ENCODE measurements around the gene FBL. TPM values are rescaled to one million over a fixed set of nuclear protein-coding genes. Genes with fewer than 3 reads are reported as not detected.
"Not testable (repeated sequence)": the region's sequence is repeated elsewhere in the genome, so short reads cannot be mapped to it uniquely, and the experiment has no call there.

The FBL gene
- total RNA-seq (253 and 254 TPM in 2 replicates), polyA plus RNA-seq (320 and 376 TPM in 2 replicates), polyA minus RNA-seq (340 and 427 TPM in 2 replicates)
- 218 TPM for total RNA-seq (2013)

DNA sequence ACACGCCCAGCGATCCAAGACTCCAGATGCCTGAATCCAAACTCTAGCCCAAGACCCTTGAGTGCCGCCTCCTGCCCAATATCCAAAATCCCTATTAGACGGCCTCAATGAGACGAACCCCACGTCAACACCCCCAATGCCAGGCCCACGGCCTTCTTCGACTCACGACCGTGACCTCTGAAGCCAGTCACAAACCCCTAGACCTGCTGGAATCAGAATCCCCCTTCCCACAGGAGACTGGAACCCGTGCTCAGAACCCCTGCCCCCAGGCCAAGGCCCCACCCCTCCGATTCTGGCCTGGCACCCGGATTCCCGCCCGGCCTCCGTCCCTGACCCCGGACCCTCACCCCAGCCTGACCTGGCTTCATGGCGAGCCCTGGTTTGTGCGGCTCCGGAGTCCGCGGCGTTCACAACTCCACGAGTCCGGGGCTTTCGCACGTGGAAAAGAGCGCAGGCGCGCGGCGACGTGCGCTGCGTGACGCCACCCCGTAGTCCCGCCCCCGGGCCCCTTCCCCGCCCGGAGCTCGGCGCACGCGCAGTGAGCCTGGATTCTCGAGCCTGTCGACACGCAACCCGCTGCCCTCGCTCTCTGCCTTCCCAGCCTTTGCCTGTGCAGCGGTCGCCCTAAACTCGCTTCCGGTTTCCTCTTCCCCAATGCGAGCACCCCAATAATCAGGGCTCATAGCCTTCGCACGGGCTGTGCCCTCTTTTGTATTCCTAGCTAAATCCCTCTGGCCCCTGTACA lies at the start of gene FBL:
TSS of gene FBL (minus strand) at position 447 of the 745 bp plus-strand sequence. CDS start at position 368, 79 bp downstream.
- H3K27me3 Mint-ChIP-seq = no peaks in the 10 kb centered on the region
- H3K79me2 ChIP-seq (ENCODE audit: control insufficient read depth, insufficient read depth, low read length) = peaks cover 50% of the 10 kb centered on the region
- H3K27ac ChIP-seq (ENCODE audit: low read length in 2 of 2) = peak within 1 kb of the TSS; percentile 73 to 88
- H3K4me2 ChIP-seq (replicated peaks; ENCODE audit: low read depth, low read length, poor library complexity, severe bottlenecking) = peak within 1 kb of the TSS; percentile 87
- H2AFZ ChIP-seq (ENCODE audit: insufficient read depth, low read depth, low read length, poor library complexity, severe bottlenecking) = peak within 1 kb of the TSS; percentile 89
- no peak for TF ChIP-seq CTCF (IDR thresholded peaks at IDR 0.05)
- TF ChIP-seq EZH2 (IDR thresholded peaks at IDR 0.05; ENCODE audit: borderline replicate concordance, insufficient read depth, low read depth, low read length, poor library complexity, severe bottlenecking) = no peak
- under 1% methylated on average over 57 of the region's 57 CpGs for WGBS (ENCODE audit: insufficient coverage)
- H3K36me3 ChIP-seq (replicated peaks in 1 of 2; ENCODE audit: control extremely low read depth in 1 of 2, control insufficient read depth in 1 of 2, extremely low read depth in 1 of 2, insufficient read depth in 2 of 2, low read length in 1 of 2) = no peaks in the 10 kb centered on the region
- no peaks in the 10 kb centered on the region for H3K9me3 ChIP-seq (ENCODE audit: control extremely low read depth in 1 of 3, control insufficient read depth in 2 of 3, insufficient read depth in 1 of 3, low read length in 2 of 3)
- POLR2A ChIA-PET = interaction anchor here (1.6 kb wide), 1 partner anchor 12 kb away, joined by 21 read pairs; the partner anchor contains the start of gene DYRK1B
- H3K4me3 Mint-ChIP-seq = peak within 1 kb of the TSS; percentile 95
- peak within 1 kb of the TSS; percentile 76 to 91 (median 89) for H3K4me3 ChIP-seq (ENCODE audit: control extremely low read depth in 1 of 5, extremely low read depth in 1 of 5, insufficient read depth in 1 of 5, low read depth in 2 of 5, low read length in 4 of 5)
- peak; percentile 95 for ATAC-seq (ENCODE audit: low read depth)
- H4K20me1 ChIP-seq (ENCODE audit: control insufficient read depth, insufficient read depth, low read length, poor library complexity, severe bottlenecking) = peaks cover 29% of the 10 kb centered on the region
- H3K4me1 Mint-ChIP-seq = peaks cover 50% of the 10 kb centered on the region
- peak; percentile 96 for DNase-seq
- H3K9ac ChIP-seq (ENCODE audit: low read length) = peak within 1 kb of the TSS; percentile 84
- intact Hi-C loops (cut with micrococcal nuclease) = loop anchor here (1.0 kb wide), 3 partner anchors 13 to 125 kb away; partner anchors contain the start of gene PSMC4
- CTCF ChIA-PET = interaction anchor here (1.0 to 8.1 kb wide), 9 partner anchors 10 to 295 kb away, joined by 3 to 159 read pairs (median 23); partner anchors contain the start of genes DYRK1B and PSMC4
- no peaks in the 10 kb centered on the region for H3K9me3 Mint-ChIP-seq (ENCODE audit: insufficient read depth)
- H3K27me3 ChIP-seq (replicated peaks in 1 of 4; ENCODE audit: control extremely low read depth in 1 of 4, control insufficient read depth in 3 of 4, insufficient read depth in 4 of 4, low read length in 3 of 4) = no peaks in the 10 kb centered on the region
- H3K4me1 ChIP-seq (ENCODE audit: control insufficient read depth in 2 of 2, insufficient read depth in 2 of 2, low read length in 2 of 2) = peaks cover 27 to 37% of the 10 kb centered on the region in 2 donors
- H3K27ac Mint-ChIP-seq = peak within 1 kb of the TSS; percentile 96

- H3K4me2 ChIP-seq (replicated peaks; ENCODE audit: low read depth, low read length, poor library complexity, severe bottlenecking); H2AFZ ChIP-seq (ENCODE audit: insufficient read depth, low read depth, low read length, poor library complexity, severe bottlenecking); DNase-seq; H3K27ac Mint-ChIP-seq; POLR2A ChIA-PET; H3K36me3 ChIP-seq (replicated peaks in 1 of 2; ENCODE audit: control extremely low read depth in 1 of 2, control insufficient read depth in 1 of 2, extremely low read depth in 1 of 2, insufficient read depth in 2 of 2, low read length in 1 of 2); ATAC-seq (ENCODE audit: low read depth); H3K27me3 ChIP-seq (replicated peaks in 1 of 4; ENCODE audit: control extremely low read depth in 1 of 4, control insufficient read depth in 3 of 4, insufficient read depth in 4 of 4, low read length in 3 of 4); H3K9me3 Mint-ChIP-seq (ENCODE audit: insufficient read depth); H3K9me3 ChIP-seq (ENCODE audit: control extremely low read depth in 1 of 3, control insufficient read depth in 2 of 3, insufficient read depth in 1 of 3, low read length in 2 of 3); H3K27me3 Mint-ChIP-seq; H3K4me1 ChIP-seq (ENCODE audit: control insufficient read depth in 2 of 2, insufficient read depth in 2 of 2, low read length in 2 of 2); H3K4me1 Mint-ChIP-seq; H3K9ac ChIP-seq (ENCODE audit: low read length); H3K4me3 ChIP-seq (ENCODE audit: control extremely low read depth in 1 of 5, extremely low read depth in 1 of 5, insufficient read depth in 1 of 5, low read depth in 2 of 5, low read length in 4 of 5); intact Hi-C loops (cut with micrococcal nuclease); H3K4me3 Mint-ChIP-seq; H4K20me1 ChIP-seq (ENCODE audit: control insufficient read depth, insufficient read depth, low read length, poor library complexity, severe bottlenecking); H3K79me2 ChIP-seq (ENCODE audit: control insufficient read depth, insufficient read depth, low read length); H3K27ac ChIP-seq (ENCODE audit: low read length in 2 of 2): not testable (repeated sequence)
- 94% methylated on average over 7 of the region's 11 CpGs for WGBS (ENCODE audit: insufficient coverage)
- CTCF ChIA-PET = interaction anchor here (1.2 kb wide), 2 partner anchors 75 to 76 kb away, joined by 3 to 4 read pairs; partner anchors contain the start of gene PSMC4
Observed at GRCh38 chr19:39895096-39895495, 48.9 kb upstream of the FBL start.

DNA sequence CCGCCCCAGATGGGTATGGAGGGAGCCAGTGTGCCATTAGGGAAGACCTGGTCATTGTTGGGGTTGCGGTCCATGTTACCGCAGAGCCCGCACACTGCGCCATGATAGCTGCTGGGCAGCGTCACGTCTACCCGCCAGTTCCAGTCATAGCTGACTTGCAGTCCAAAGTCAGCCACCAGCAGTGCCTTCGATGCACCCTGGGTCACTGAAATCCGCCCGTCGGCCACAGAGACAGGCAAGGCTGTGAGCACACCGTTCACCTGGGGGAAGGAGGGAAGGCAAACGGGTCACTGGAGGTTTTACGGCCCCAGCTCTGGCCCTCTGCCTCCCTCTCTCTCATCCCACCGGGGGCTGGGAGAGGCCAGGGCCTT lies 48.0 kb upstream of the FBL start:
- H3K4me3 Mint-ChIP-seq; H3K36me3 ChIP-seq (replicated peaks in 1 of 2; ENCODE audit: control extremely low read depth in 1 of 2, control insufficient read depth in 1 of 2, extremely low read depth in 1 of 2, insufficient read depth in 2 of 2, low read length in 1 of 2); H2AFZ ChIP-seq (ENCODE audit: insufficient read depth, low read depth, low read length, poor library complexity, severe bottlenecking); H3K27ac ChIP-seq (ENCODE audit: low read length in 2 of 2); H3K27ac Mint-ChIP-seq; POLR2A ChIA-PET; H3K4me2 ChIP-seq (replicated peaks; ENCODE audit: low read depth, low read length, poor library complexity, severe bottlenecking); H3K79me2 ChIP-seq (ENCODE audit: control insufficient read depth, insufficient read depth, low read length); ATAC-seq (ENCODE audit: low read depth); intact Hi-C loops (cut with micrococcal nuclease); H3K9ac ChIP-seq (ENCODE audit: low read length); H3K4me1 ChIP-seq (ENCODE audit: control insufficient read depth in 2 of 2, insufficient read depth in 2 of 2, low read length in 2 of 2); H4K20me1 ChIP-seq (ENCODE audit: control insufficient read depth, insufficient read depth, low read length, poor library complexity, severe bottlenecking); H3K9me3 Mint-ChIP-seq (ENCODE audit: insufficient read depth); H3K4me1 Mint-ChIP-seq; DNase-seq; H3K27me3 Mint-ChIP-seq; H3K4me3 ChIP-seq (ENCODE audit: control extremely low read depth in 1 of 5, extremely low read depth in 1 of 5, insufficient read depth in 1 of 5, low read depth in 2 of 5, low read length in 4 of 5); H3K9me3 ChIP-seq (ENCODE audit: control extremely low read depth in 1 of 3, control insufficient read depth in 2 of 3, insufficient read depth in 1 of 3, low read length in 2 of 3); H3K27me3 ChIP-seq (replicated peaks in 1 of 4; ENCODE audit: control extremely low read depth in 1 of 4, control insufficient read depth in 3 of 4, insufficient read depth in 4 of 4, low read length in 3 of 4): not testable (repeated sequence)
- CTCF ChIA-PET = interaction anchor here (1.2 kb wide), 2 partner anchors 76 to 77 kb away, joined by 3 to 4 read pairs; partner anchors contain the start of gene PSMC4
- 97% methylated on average over 7 of the region's 16 CpGs for WGBS (ENCODE audit: insufficient coverage)

Data from B cell (primary cell).